Panc1 (cell line): ENCODE results near the gene ENAH.

Experiments used
- CTCF ChIP-seq: fragments of 450-650 bp; IDR thresholded peaks from 2 replicates; pipeline ENCODE4 v1.5.1; 2017; ENCODE audit warnings: mild to moderate bottlenecking
- REST ChIP-seq, 2 experiments: IDR thresholded peaks; 2 replicates each; pipeline ENCODE4 v1.6.1; 2011 to 2012; ENCODE audit warnings: low read depth in 2 of 2, control low read depth in 1 of 2, low read length in 1 of 2, mild to moderate bottlenecking in 1 of 2, moderate library complexity in 1 of 2; ENCODE audit not compliant: insufficient read depth in 1 of 2
- SIN3A ChIP-seq: IDR thresholded peaks from 2 replicates; pipeline ENCODE4 v1.6.1; 2012; ENCODE audit warnings: low read depth, mild to moderate bottlenecking, low read length, moderate library complexity, borderline replicate concordance; ENCODE audit not compliant: insufficient read depth

- TF ChIP-seq CTCF (no peak), REST (IDR thresholded peaks at IDR 0.05; ENCODE audit: insufficient read depth in 1 of 2, low read depth in 2 of 2, low read length in 1 of 2) (no peak), SIN3A (no peak)
Measured at GRCh38 chr1:225545649-225546048, 107.3 kb downstream of the ENAH start.
